CD4-positive, alpha-beta memory T cell (primary cell): ENCODE data around the gene FBXL17. TPM values are rescaled to one million over a fixed set of nuclear protein-coding genes. Genes with fewer than 3 reads are reported as not detected.

Experiments
- CTCF ChIA-PET: fragments of 350-600 bp; sonication (Branson Sonifier 250); formaldehyde crosslinking; loops from one replicate; lab custom pipeline; 2021; ENCODE audit warnings: inconsistent platforms; ENCODE audit not compliant: partially characterized antibody; lab: Charles Lee
- POLR2A ChIA-PET: fragments of 350-600 bp; sonication (Branson Sonifier 250); formaldehyde crosslinking; loops from one replicate; lab custom pipeline; 2021; ENCODE audit not compliant: partially characterized antibody; lab: Charles Lee
- DNase-seq, 5 donors: peaks; one replicate each; pipeline versions ENCODE4 v3.0.0 to v3.0.0-alpha.2; 2020 to 2022; ENCODE audit warnings: mixed read lengths in 1 of 5
- H3K27ac ChIP-seq: one replicate; pipeline ENCODE4 v1.7.0; 2013; ENCODE audit warnings: low read depth, low read length
- H3K27me3 ChIP-seq: 2 replicates; pipeline ENCODE4 v1.7.0; 2013; ENCODE audit warnings: mild to moderate bottlenecking, low read length, moderate library complexity; ENCODE audit not compliant: insufficient read depth
- H3K36me3 ChIP-seq: 2 replicates; pipeline ENCODE4 v1.7.0; 2013; ENCODE audit warnings: mild to moderate bottlenecking, low read length, moderate library complexity; ENCODE audit not compliant: insufficient read depth
- H3K4me1 ChIP-seq: 2 replicates; pipeline ENCODE4 v1.7.0; 2013; ENCODE audit warnings: mild to moderate bottlenecking, low read length, moderate library complexity; ENCODE audit not compliant: insufficient read depth
- H3K4me3 ChIP-seq, 2 donors: one replicate each; pipeline ENCODE4 v1.7.0; 2013; ENCODE audit warnings: low read length in 2 of 2, mild to moderate bottlenecking in 1 of 2
- H3K9me3 ChIP-seq, 2 donors: one replicate each; pipeline ENCODE4 v1.7.0; 2013; ENCODE audit warnings: low read length in 2 of 2, control low read depth in 1 of 2; ENCODE audit not compliant: control insufficient read depth in 1 of 2
- H3K27ac Mint-ChIP-seq, 7 donors: one replicate each; pipeline ENCODE4 v1.8.0; 2020 to 2021; ENCODE audit warnings: mixed read lengths in 7 of 7, mild to moderate bottlenecking in 6 of 7, inconsistent platforms in 3 of 7, moderate library complexity in 3 of 7
- H3K27me3 Mint-ChIP-seq, 2 donors: one replicate each; pipeline ENCODE4 v1.8.0; 2020 to 2021; ENCODE audit warnings: mixed read lengths in 2 of 2
- H3K36me3 Mint-ChIP-seq, 2 donors: one replicate each; pipeline ENCODE4 v1.8.0; 2020 to 2021; ENCODE audit warnings: mixed read lengths in 2 of 2, inconsistent platforms in 1 of 2, mild to moderate bottlenecking in 1 of 2
- H3K4me1 Mint-ChIP-seq, 4 donors: one replicate each; pipeline ENCODE4 v1.8.0; 2020 to 2021; ENCODE audit warnings: mixed read lengths in 4 of 4, mild to moderate bottlenecking in 1 of 4
- H3K4me3 Mint-ChIP-seq, 8 donors: one replicate each; pipeline ENCODE4 v1.8.0; 2020 to 2021; ENCODE audit warnings: mixed read lengths in 8 of 8, mild to moderate bottlenecking in 7 of 8, moderate library complexity in 6 of 8, inconsistent platforms in 3 of 8
- H3K9me3 Mint-ChIP-seq, 8 donors: one replicate each; pipeline ENCODE4 v1.8.0; 2020 to 2021; ENCODE audit warnings: mixed read lengths in 8 of 8, mild to moderate bottlenecking in 5 of 8, inconsistent platforms in 3 of 8, moderate library complexity in 1 of 8
- intact Hi-C: fragments of 100-400 bp; cut with micrococcal nuclease; formaldehyde crosslinking; loops from one replicate; pipeline ENCODE4 v1.15.1; 2023
- polyA plus RNA-seq, 2 donors: library from polyadenylated mRNA; unstranded; fragments of 300-500 nt; fragmentation: Illumina TruSeq; gene quantifications; one replicate each; pipeline ENCODE4 v1.2.3, GENCODE V29; 2021
- total RNA-seq, 2 experiments: library from RNA; stranded (reverse); gene quantifications; one replicate each; pipeline ENCODE4 v1.2.3, GENCODE V29; 2021

FBXL17 gene
- total and polyA plus RNA-seq, 4 experiments from 2014 or later = 7.1 to 27.5 (median 16.8) TPM

DNA sequence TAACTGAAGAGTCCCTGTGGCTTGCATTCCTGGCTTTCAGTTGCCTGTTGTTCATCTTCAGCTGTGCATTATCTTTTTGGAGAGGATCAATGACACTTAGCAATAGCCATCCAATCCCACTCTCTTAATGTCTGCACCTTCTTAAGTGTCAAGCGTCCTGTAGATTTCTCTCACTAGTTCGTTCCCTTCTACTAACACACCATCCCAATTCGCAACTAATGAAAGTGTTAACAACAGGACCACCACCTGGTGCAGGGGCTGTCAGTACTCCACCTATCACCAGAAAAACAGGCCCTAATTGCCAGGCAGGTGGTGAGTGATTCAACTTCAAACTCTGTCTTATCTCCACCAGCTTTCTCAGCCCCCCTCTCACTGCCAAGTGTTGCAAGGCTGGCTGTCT, 541.7 kb downstream of the FBXL17 start:
- DNase-seq = no peak
- no peaks in the 10 kb centered on the region for H3K9me3 ChIP-seq
- H3K36me3 ChIP-seq = no peaks in the 10 kb centered on the region
- H3K27ac ChIP-seq = no peak overlapping the region
- no peak overlapping the region for H3K4me3 ChIP-seq
- Mint-ChIP-seq H3K27me3 (peaks cover 5 to 15% of the 10 kb centered on the region in 2 donors), H3K4me1 (no peaks in the 10 kb centered on the region), H3K4me3 (no peak overlapping the region), H3K36me3 (no peaks in the 10 kb centered on the region), H3K27ac (no peak overlapping the region), H3K9me3 (peaks cover 0 to 2% (median 0%) of the 10 kb centered on the region in 8 donors)
- H3K27me3 ChIP-seq = no peaks in the 10 kb centered on the region
- ChIA-PET POLR2A (no interaction called here), CTCF (no interaction called here)
- intact Hi-C loops = no loop called here
- no peaks in the 10 kb centered on the region for H3K4me1 ChIP-seq

- POLR2A ChIA-PET = no interaction called here
- CTCF ChIA-PET = no interaction called here
- H3K9me3 ChIP-seq = no peaks in the 10 kb centered on the region
- Mint-ChIP-seq H3K9me3 (no peaks in the 10 kb centered on the region), H3K27ac (no peak overlapping the region), H3K4me3 (no peak overlapping the region), H3K4me1 (no peaks in the 10 kb centered on the region), H3K27me3 (no peaks in the 10 kb centered on the region), H3K36me3 (no peaks in the 10 kb centered on the region)
- no peaks in the 10 kb centered on the region for H3K4me1 ChIP-seq
- intact Hi-C loops = no loop called here
- H3K27me3 ChIP-seq = no peaks in the 10 kb centered on the region
- H3K4me3 ChIP-seq = no peak overlapping the region
- no peak overlapping the region for H3K27ac ChIP-seq
- no peak for DNase-seq
- H3K36me3 ChIP-seq = no peaks in the 10 kb centered on the region
Measured at GRCh38 chr5:107835096-107835495, 546.8 kb downstream of the FBXL17 start.

DNA sequence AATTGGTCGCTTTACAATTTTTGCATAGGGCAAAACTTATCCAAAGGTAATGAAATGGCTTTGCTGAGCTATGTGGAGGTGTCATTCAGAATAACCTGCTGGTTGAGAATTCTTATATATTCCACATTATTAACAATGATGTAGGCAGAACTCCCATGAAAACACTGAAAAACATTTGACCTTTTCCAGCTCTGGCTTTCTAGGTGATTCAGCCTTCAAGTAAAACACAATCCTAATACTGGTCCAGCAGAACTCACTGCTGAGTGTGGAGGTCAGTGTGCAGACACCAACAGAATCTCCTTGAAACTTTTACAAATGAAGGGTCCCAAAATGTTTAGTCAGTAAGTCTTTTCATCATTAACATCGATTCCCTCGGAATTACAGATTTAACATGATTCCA, 549.2 kb downstream of the FBXL17 start:
- H3K4me1 ChIP-seq = no peaks in the 10 kb centered on the region
- no peaks in the 10 kb centered on the region for H3K36me3 ChIP-seq
- Mint-ChIP-seq H3K9me3 (no peaks in the 10 kb centered on the region), H3K4me3 (no peak overlapping the region), H3K36me3 (no peaks in the 10 kb centered on the region), H3K27me3 (no peaks in the 10 kb centered on the region), H3K27ac (no peak overlapping the region), H3K4me1 (no peaks in the 10 kb centered on the region)
- POLR2A ChIA-PET = no interaction called here
- H3K4me3 ChIP-seq = no peak overlapping the region
- CTCF ChIA-PET = no interaction called here
- DNase-seq = no peak
- no peaks in the 10 kb centered on the region for H3K9me3 ChIP-seq
- H3K27ac ChIP-seq = no peak overlapping the region
- H3K27me3 ChIP-seq = no peaks in the 10 kb centered on the region
- intact Hi-C loops = no loop called here

DNA sequence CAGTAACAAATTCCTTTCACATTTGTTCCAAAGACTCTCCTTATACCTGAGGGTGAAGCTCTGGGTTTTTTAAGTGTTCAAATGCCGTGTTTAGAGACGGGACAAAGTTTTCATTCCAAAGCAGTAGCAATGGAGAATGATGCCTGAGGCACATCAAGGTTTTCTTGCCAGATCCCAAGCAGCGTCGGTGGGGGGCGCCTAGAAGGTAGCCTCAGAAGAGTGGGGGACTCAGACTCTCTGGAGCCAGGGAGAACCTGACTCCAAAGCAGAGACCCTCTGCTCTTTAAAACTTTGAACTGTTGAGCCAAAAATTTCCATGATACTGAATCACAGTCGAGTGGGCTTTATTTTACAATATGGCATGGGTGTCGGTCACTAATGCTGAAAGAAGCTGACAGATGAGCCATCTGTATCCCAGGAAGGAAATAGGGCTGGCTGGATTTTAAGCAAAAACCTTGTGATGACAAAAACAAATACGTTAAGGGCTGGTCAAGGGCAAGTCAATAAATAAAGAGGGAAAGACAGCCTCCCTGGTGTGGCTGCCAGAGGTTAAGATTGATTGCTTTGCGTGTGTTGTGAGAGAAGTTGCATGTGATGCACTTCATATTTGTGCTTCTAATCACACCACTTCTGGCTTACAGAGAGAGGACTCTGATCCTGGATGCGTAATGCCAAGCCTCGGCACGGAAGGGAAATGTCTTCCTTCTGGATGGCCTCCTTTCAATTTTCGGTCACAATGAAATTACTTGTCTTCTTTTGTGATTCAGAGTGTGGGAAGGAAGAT, 550.1 kb downstream of the FBXL17 start:
- H3K4me3 ChIP-seq = no peak overlapping the region
- Mint-ChIP-seq H3K36me3 (no peaks in the 10 kb centered on the region), H3K27me3 (no peaks in the 10 kb centered on the region), H3K9me3 (no peaks in the 10 kb centered on the region), H3K27ac (no peak overlapping the region), H3K4me1 (no peaks in the 10 kb centered on the region), H3K4me3 (no peak overlapping the region)
- no peaks in the 10 kb centered on the region for H3K27me3 ChIP-seq
- H3K9me3 ChIP-seq = no peaks in the 10 kb centered on the region
- H3K36me3 ChIP-seq = no peaks in the 10 kb centered on the region
- H3K27ac ChIP-seq = no peak overlapping the region
- H3K4me1 ChIP-seq = no peaks in the 10 kb centered on the region
- intact Hi-C loops = no loop called here
- DNase-seq = no peak
- ChIA-PET CTCF (no interaction called here), POLR2A (no interaction called here)

- Histone ChIP-seq H3K4me1 (no peaks in the 10 kb centered on the region), H3K27me3 (no peaks in the 10 kb centered on the region), H3K9me3 (no peaks in the 10 kb centered on the region), H3K36me3 (no peaks in the 10 kb centered on the region), H3K4me3 (no peak overlapping the region), H3K27ac (no peak overlapping the region)
- no peak for DNase-seq
- intact Hi-C loops = no loop called here
- ChIA-PET CTCF (no interaction called here), POLR2A (no interaction called here)
- Mint-ChIP-seq H3K4me1 (no peaks in the 10 kb centered on the region), H3K27me3 (peaks cover 0 to 4% of the 10 kb centered on the region in 2 donors), H3K4me3 (no peak overlapping the region), H3K27ac (no peak overlapping the region), H3K36me3 (no peaks in the 10 kb centered on the region), H3K9me3 (no peaks in the 10 kb centered on the region)
Measured at GRCh38 chr5:107830750-107831149, 551.1 kb downstream of the FBXL17 start.

DNA sequence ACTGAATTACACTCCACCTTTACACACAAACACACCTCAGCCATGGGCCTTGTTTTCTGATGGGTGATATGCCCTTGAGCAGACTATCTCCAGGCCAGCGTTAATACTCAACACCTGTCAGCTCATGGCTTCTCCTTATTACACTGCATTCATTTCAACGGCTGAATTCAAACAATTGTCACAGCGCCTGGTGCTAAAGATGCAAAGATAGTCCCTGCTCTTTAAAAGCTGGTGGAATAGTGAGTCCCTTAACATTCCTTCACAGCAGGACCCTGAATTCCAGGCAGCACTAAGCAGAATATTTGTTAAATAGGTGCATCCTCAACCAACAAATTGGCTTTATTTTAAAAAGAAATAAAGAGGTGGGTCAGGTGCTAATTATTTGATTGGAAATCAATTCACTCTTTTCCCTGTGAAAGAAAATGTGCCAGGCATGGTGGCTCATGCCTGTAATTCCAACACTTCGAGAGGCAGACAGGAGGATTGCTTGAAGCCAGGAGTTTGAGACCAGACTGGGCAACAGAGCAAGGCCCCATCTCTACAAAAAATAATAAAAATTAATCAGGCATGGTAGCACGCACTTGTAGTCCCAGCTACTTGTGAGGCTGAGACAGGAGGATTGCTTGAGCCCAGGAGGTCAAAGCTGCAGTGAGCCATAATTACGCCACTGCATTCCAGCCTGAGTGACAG, 555.4 kb downstream of the FBXL17 start:
- intact Hi-C loops = no loop called here
- Mint-ChIP-seq H3K4me1 (no peaks in the 10 kb centered on the region), H3K36me3 (no peaks in the 10 kb centered on the region), H3K9me3 (no peaks in the 10 kb centered on the region), H3K27ac (no peak overlapping the region), H3K27me3 (peaks cover 0 to 4% of the 10 kb centered on the region in 2 donors), H3K4me3 (no peak overlapping the region)
- CTCF ChIA-PET = no interaction called here
- no peak overlapping the region for H3K27ac ChIP-seq
- no peaks in the 10 kb centered on the region for H3K27me3 ChIP-seq
- DNase-seq = no peak
- no peaks in the 10 kb centered on the region for H3K4me1 ChIP-seq
- no peak overlapping the region for H3K4me3 ChIP-seq
- POLR2A ChIA-PET = no interaction called here
- no peaks in the 10 kb centered on the region for H3K36me3 ChIP-seq
- no peaks in the 10 kb centered on the region for H3K9me3 ChIP-seq

DNA sequence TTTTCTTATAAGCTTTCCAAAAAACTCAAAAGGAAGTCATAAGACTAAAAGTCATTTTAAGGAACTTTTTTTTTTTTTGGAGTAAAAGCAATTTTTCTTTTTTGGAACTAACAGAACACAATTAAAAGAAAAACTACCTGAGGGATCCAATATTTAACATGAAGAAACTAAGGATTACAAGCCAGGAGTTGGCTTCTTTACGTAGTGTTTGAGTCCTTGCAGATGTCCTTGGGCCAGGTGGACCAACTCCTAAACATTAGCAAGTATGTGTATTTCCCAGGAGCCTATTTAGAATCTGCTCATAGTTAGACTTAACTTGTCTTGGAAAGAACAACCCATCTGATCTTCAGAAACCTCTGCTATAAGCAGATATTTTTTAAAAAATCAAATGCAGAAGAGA, 557.1 kb downstream of the FBXL17 start:
- Histone ChIP-seq H3K27ac (no peak overlapping the region), H3K27me3 (no peaks in the 10 kb centered on the region), H3K4me1 (no peaks in the 10 kb centered on the region), H3K36me3 (no peaks in the 10 kb centered on the region), H3K9me3 (no peaks in the 10 kb centered on the region), H3K4me3 (no peak overlapping the region)
- DNase-seq = no peak
- intact Hi-C loops = no loop called here
- peaks cover 0 to 3% (median 0%) of the 10 kb centered on the region in 8 donors for H3K9me3 Mint-ChIP-seq
- no peak overlapping the region for H3K27ac Mint-ChIP-seq
- H3K36me3 Mint-ChIP-seq = no peaks in the 10 kb centered on the region
- no peak overlapping the region for H3K4me3 Mint-ChIP-seq
- H3K4me1 Mint-ChIP-seq = no peaks in the 10 kb centered on the region
- CTCF ChIA-PET = no interaction called here
- H3K27me3 Mint-ChIP-seq = peaks cover 0 to 4% of the 10 kb centered on the region in 2 donors
- POLR2A ChIA-PET = no interaction called here
